Measurements from ENCODE around the gene SNRPD2. TPM values are rescaled to one million over a fixed set of nuclear protein-coding genes. Genes with fewer than 3 reads are reported as not detected.

SNRPD2 gene
- total RNA-seq, 2 donors from 2014 or later: 25.1 to 66.4 TPM

DNA sequence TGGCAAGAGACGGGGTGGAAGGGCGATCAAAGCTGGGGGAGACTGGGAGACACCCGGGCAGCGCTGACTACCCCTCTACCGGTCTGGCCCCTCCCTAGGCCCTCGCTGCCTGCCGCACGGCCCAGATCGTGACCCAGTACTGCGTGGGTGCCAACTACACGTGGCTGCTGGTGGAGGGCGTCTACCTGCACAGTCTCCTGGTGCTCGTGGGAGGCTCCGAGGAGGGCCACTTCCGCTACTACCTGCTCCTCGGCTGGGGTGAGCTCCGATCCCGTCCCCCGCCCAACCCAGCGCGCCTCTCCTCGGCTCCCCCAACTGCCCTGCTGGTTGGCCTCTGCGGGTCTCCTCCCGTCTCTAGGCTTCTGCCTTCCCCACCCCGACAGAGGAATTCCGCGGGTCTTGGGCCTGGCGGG lies 14.9 kb downstream of the SNRPD2 start:
- H3K27ac ChIP-seq: peak overlapping the region; percentile 70 to 91 (median 82)
- H3K9me3 ChIP-seq: no peaks in the 10 kb centered on the region
- H3K27me3 ChIP-seq: no peaks in the 10 kb centered on the region
- peak; percentile 57 to 64 (median 60) for DNase-seq
- 5 to 11% methylated on average over 3 to 28 of the region's 28 CpGs for WGBS, 2 donors
- intact Hi-C loops (cut with DNase I): no loop called here
- TF ChIP-seq, protein P1, sequence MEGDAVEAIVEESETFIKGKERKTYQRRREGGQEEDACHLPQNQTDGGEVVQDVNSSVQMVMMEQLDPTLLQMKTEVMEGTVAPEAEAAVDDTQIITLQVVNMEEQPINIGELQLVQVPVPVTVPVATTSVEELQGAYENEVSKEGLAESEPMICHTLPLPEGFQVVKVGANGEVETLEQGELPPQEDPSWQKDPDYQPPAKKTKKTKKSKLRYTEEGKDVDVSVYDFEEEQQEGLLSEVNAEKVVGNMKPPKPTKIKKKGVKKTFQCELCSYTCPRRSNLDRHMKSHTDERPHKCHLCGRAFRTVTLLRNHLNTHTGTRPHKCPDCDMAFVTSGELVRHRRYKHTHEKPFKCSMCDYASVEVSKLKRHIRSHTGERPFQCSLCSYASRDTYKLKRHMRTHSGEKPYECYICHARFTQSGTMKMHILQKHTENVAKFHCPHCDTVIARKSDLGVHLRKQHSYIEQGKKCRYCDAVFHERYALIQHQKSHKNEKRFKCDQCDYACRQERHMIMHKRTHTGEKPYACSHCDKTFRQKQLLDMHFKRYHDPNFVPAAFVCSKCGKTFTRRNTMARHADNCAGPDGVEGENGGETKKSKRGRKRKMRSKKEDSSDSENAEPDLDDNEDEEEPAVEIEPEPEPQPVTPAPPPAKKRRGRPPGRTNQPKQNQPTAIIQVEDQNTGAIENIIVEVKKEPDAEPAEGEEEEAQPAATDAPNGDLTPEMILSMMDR (IDR thresholded peaks at IDR 0.05): no peak
- TF ChIP-seq POLR2A (IDR thresholded peaks at IDR 0.05): peak in 2 of 3 donors; percentile 20 to 23
- peak; percentile 6 for ATAC-seq
- H3K4me1 ChIP-seq: peaks cover 33% of the 10 kb centered on the region
- peak overlapping the region; percentile 8 to 23 for H3K4me3 ChIP-seq
- no peaks in the 10 kb centered on the region for H3K36me3 ChIP-seq (replicated peaks in 1 of 2; ENCODE audit: insufficient read depth in 1 of 2, low read depth in 2 of 2)

GRCh38 chr19:45674946-45675345 lies 16.8 kb downstream of the SNRPD2 start:
- H3K4me1 ChIP-seq: peaks cover 35% of the 10 kb centered on the region
- ATAC-seq (no peak), DNase-seq (no peak)
- no peaks in the 10 kb centered on the region for H3K36me3 ChIP-seq (replicated peaks in 1 of 2; ENCODE audit: insufficient read depth in 1 of 2, low read depth in 2 of 2)
- no peaks in the 10 kb centered on the region for H3K9me3 ChIP-seq
- TF ChIP-seq POLR2A (IDR thresholded peaks at IDR 0.05): no peak
- TF ChIP-seq, protein P1 (IDR thresholded peaks at IDR 0.05): no peak
- 89% methylated on average over 7 of the region's 7 CpGs for WGBS, 2 donors
- H3K27ac ChIP-seq: no peak overlapping the region
- H3K27me3 ChIP-seq: no peaks in the 10 kb centered on the region
- intact Hi-C loops (cut with DNase I): no loop called here
- H3K4me3 ChIP-seq: no peak overlapping the region

DNA sequence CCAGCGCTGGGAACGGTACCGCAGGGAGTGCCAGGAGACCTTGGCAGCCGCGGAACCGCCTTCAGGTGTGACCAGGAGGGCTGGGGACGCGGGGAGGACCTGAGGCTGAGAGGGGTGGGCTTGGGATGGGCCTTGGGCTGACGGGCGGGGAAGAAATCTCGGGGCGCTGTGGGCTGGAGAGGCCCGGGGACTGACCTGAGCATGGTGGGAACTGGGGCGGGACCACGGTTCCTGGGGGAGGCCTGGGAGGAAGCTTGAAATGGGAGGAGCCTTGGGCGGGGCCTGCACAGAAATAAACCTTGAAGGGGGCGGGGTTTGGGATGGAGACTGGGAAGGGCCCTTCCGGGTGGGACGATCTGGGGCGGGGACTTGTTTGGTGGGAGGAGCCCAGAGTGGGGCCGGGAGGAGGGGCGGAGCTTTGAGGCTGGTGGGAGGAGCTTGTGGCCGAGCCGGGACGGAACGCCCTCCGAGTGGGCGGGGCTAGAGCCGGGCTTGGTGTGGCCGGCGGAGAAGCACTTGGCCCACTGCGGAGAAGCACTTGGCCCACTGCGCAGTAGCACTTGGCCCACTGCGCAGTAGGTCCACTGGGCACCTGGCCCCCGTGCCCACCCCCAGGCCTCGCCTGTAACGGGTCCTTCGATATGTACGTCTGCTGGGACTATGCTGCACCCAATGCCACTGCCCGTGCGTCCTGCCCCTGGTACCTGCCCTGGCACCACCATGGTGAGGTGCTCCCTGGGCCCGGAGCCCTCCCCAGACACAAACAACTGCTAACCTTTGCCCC lies 20.9 kb downstream of the SNRPD2 start:
- Histone ChIP-seq H3K27me3 (no peaks in the 10 kb centered on the region), H3K4me1 (peaks cover 39% of the 10 kb centered on the region), H3K9me3 (no peaks in the 10 kb centered on the region), H3K36me3 (replicated peaks in 1 of 2; ENCODE audit: insufficient read depth in 1 of 2, low read depth in 2 of 2) (no peaks in the 10 kb centered on the region), H3K4me3 (no peak overlapping the region), H3K27ac (peak overlapping the region; percentile 32 to 81 (median 64))
- TF ChIP-seq, protein P1 (IDR thresholded peaks at IDR 0.05): no peak
- TF ChIP-seq POLR2A (IDR thresholded peaks at IDR 0.05): peak in 2 of 3 donors; percentile 34 to 46
- intact Hi-C loops (cut with DNase I): no loop called here
- peak; percentile 88 for ATAC-seq
- 16 to 24% methylated on average over 10 to 42 of the region's 42 CpGs for WGBS, 2 donors
- peak; percentile 95 to 96 (median 95) for DNase-seq

- Histone ChIP-seq H3K36me3 (replicated peaks in 1 of 2; ENCODE audit: insufficient read depth in 1 of 2, low read depth in 2 of 2) (no peaks in the 10 kb centered on the region), H3K4me3 (peak overlapping the region in 1 of 2 donors; percentile 10), H3K27ac (peak overlapping the region in 3 of 4 donors; percentile 29 to 69 (median 55)), H3K9me3 (no peaks in the 10 kb centered on the region), H3K4me1 (peaks cover 39% of the 10 kb centered on the region), H3K27me3 (no peaks in the 10 kb centered on the region)
- no peak for TF ChIP-seq POLR2A (IDR thresholded peaks at IDR 0.05)
- TF ChIP-seq, protein P1 (IDR thresholded peaks at IDR 0.05): no peak
- no peak for DNase-seq
- no peak for ATAC-seq
- intact Hi-C loops (cut with DNase I): no loop called here
- WGBS, 2 donors: 1% methylated on average over 19 of the region's 19 CpGs
These were observed 23.3 kb downstream of the SNRPD2 start for GRCh38 chr19:45668342-45668871.
